Astrocyte (in vitro differentiated cells and primary cell): ENCODE data around the gene DNASE1L3.

ENCODE experiments used
- CTCF ChIP-seq: IDR thresholded peaks from 2 replicates; pipeline ENCODE4 v1.5.1; 2011; ENCODE audit warnings: low read depth, mild to moderate bottlenecking, inconsistent platforms, low read length, moderate library complexity; ENCODE audit not compliant: insufficient read depth
- EZH2 ChIP-seq: IDR thresholded peaks from 2 replicates; pipeline ENCODE4 v1.6.1; 2012; ENCODE audit warnings: mild to moderate bottlenecking, low read length, inconsistent platforms; ENCODE audit not compliant: insufficient read depth

GRCh38 chr3:58256511-58256910 lies 45.7 kb upstream of the DNASE1L3 start:
- TF ChIP-seq CTCF (no peak), EZH2 (no peak)
